GM12892 (cell line): ENCODE results near the gene MLX.

Experiments
- POLR2A ChIP-seq: IDR thresholded peaks from 2 replicates; pipeline ENCODE4 v1.6.1; 2011; ENCODE audit warnings: low read depth, low read length, control low read depth
- POLR2AphosphoS5 ChIP-seq: IDR thresholded peaks from 2 replicates; pipeline ENCODE4 v1.6.1; 2011; ENCODE audit warnings: low read depth, low read length, control low read depth

DNA sequence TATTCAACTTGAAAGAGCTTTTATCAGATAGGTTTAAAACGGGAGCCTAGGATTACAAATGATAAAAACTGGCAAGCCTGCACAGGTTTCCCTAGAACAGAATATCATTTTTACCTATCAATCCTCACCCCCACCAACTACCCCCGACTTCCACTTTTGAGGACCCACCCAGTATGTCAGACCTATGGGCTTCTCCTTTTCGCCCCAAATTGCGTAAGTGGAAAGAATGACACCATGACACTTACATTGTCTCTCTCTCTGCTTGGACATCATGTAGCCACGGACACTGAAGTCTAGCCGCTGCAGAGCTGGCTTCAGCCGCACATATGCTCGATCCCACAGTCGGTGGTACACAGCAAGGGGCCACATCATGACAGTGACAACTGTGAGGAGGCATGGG is 18.0 kb downstream of the MLX start:
- no peak for TF ChIP-seq POLR2A
- no peak for TF ChIP-seq POLR2AphosphoS5
